SK-N-MC (cell line): ENCODE measurements around the gene ALDH3B2.
"Not testable (repeated sequence)": the region's sequence is repeated elsewhere in the genome, so short reads cannot be mapped to it uniquely, and the experiment has no call there.

Experiments
- DNase-seq: peaks from one replicate; pipeline ENCODE4 v3.0.0-alpha.2; 2011; ENCODE audit warnings: low read depth, low spot score
- H3K27ac ChIP-seq: fragments of 200-600 bp; sonication (generic); 2 replicates; pipeline ENCODE4 v1.5.1; 2016; ENCODE audit warnings: mixed run types
- H3K36me3 ChIP-seq: fragments of 200-600 bp; sonication (generic); 2 replicates; pipeline ENCODE4 v1.6.1; 2017; ENCODE audit warnings: antibody characterized with exemption, low read length, mixed read lengths; ENCODE audit not compliant: insufficient read depth
- H3K4me3 ChIP-seq: fragments of 200-600 bp; sonication (generic); 2 replicates; pipeline ENCODE4 v1.5.1; 2016
- H3K9ac ChIP-seq: fragments of 200-600 bp; sonication (generic); 2 replicates; pipeline ENCODE4 v1.8.0; 2017; ENCODE audit warnings: mixed run types, mixed read lengths; ENCODE audit not compliant: insufficient read length
- H3K9me3 ChIP-seq: fragments of 200-600 bp; sonication (generic); 2 replicates; pipeline ENCODE4 v1.6.1; 2017; ENCODE audit warnings: low read depth, mild to moderate bottlenecking, antibody characterized with exemption, low read length, moderate library complexity, mixed read lengths
- EZH2 ChIP-seq: fragments of 200-600 bp; sonication (generic); IDR thresholded peaks from one replicate; pipeline ENCODE4 v1.6.1; 2017; ENCODE audit warnings: antibody characterized with exemption
- FOXP2 ChIP-seq: optimal IDR thresholded peaks from 2 replicates; pipeline ENCODE3; 2011; ENCODE audit warnings: mild to moderate bottlenecking, moderate library complexity; ENCODE audit not compliant: insufficient read depth; ENCODE audit errors: extremely low read length, control extremely low read depth
- POLR2AphosphoS5 ChIP-seq: IDR thresholded peaks from 2 replicates; pipeline ENCODE4 v1.6.1; 2012; ENCODE audit warnings: mild to moderate bottlenecking, low read depth, low read length, borderline replicate concordance

ALDH3B2 gene, protein sequence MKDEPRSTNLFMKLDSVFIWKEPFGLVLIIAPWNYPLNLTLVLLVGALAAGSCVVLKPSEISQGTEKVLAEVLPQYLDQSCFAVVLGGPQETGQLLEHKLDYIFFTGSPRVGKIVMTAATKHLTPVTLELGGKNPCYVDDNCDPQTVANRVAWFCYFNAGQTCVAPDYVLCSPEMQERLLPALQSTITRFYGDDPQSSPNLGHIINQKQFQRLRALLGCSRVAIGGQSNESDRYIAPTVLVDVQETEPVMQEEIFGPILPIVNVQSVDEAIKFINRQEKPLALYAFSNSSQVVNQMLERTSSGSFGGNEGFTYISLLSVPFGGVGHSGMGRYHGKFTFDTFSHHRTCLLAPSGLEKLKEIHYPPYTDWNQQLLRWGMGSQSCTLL

DNA sequence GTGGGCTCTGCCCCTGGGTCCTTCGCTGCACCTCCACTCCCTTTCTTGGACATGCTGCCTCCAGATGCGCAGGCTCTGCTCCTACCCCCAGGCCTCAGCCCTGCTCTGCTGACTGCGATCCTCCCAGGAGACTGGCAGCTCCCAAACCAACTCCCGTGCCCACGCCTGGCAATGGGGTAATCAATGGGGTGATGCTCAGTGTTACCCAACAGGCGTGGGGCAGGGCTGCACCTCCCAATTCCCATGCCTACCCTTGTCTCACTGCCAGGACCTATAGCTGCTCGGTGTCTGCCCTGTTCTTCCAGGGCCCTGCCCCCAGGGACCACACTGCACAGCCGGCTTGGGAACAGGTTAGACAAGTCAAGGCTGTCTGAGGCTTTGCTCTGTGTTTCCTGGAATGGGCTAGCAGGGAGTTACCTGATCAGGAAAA, at the start of gene ALDH3B2:
Gene ALDH3B2 (minus strand): TSS at position 182 of the 430 bp plus-strand sequence. CDS start 7,688 bp downstream, outside the sequence.
- TF ChIP-seq POLR2AphosphoS5 (no peak), FOXP2 (no peak), EZH2 (peak; percentile 18)
- H3K4me3 ChIP-seq = no peak within 1 kb of the TSS
- H3K9me3 ChIP-seq = no peaks in the 10 kb centered on the region
- no peak within 1 kb of the TSS for H3K27ac ChIP-seq
- H3K36me3 ChIP-seq = no peaks in the 10 kb centered on the region
- no peak for DNase-seq
- no peak within 1 kb of the TSS for H3K9ac ChIP-seq

DNA sequence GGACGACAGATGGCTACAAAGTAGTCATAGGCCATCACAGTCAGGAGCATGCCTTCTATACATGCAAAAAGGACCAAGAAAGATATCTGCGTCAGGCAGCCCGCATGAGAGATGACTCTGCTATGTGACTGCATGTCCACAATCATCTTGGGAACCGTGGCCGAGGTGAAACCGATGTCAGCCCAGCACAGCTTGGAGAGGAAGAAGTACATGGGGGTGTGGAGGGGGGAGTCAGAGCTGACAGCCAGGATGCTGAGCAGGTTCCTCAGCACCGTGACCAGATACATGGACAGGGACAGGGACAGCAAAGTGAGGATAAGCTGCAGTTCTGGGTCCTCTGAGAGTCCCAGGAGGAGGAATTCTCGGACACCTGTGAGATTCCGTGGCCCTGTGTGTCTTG, 48.6 kb upstream of the ALDH3B2 start:
- not testable (repeated sequence) for H3K9me3 ChIP-seq, H3K4me3 ChIP-seq, H3K9ac ChIP-seq, H3K36me3 ChIP-seq, DNase-seq, H3K27ac ChIP-seq

DNA sequence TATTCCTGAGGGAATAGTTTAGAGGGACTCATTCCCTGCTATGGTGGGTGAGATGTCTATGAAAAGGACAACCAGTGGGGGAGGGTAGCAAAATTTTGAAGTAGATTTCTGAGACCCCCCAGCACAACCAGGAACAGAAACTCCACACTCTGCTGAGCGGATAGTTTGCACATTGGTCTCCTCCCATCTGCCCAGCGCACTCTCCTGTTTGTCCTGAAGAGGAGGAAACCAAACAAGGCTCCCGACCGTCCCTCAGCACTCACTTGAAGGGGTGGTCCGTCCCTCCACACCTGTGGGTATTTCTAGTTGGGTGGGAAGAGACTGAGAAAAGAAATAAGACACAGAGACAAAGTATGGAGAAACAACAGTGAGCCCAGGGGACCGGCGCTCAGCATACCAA, 41.8 kb upstream of the ALDH3B2 start:
- H3K4me3 ChIP-seq, H3K27ac ChIP-seq, H3K9me3 ChIP-seq, H3K36me3 ChIP-seq, DNase-seq, H3K9ac ChIP-seq: not testable (repeated sequence)

DNA sequence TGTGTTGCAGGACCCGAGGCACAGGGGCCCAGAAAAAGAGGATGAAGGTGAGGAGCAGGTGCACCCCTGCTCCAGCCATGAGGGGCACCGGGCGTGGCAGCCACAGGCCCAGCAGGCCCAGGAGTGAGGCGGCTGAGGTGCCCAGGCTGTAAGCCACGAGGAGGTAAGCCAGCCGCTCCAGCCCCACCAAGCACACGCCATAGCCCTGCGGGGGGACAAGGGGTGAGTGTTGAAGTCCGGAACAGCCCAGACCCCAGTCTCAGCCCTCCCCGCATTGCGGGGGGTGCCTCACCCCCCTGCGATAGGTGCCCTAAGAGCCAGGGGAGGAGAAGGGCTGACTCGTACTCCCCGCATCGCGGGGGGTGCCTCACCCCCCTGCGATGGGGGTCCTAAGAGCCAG, 41.4 kb upstream of the ALDH3B2 start:
- not testable (repeated sequence) for H3K9ac ChIP-seq, H3K27ac ChIP-seq, H3K36me3 ChIP-seq, H3K4me3 ChIP-seq, DNase-seq, H3K9me3 ChIP-seq

DNA sequence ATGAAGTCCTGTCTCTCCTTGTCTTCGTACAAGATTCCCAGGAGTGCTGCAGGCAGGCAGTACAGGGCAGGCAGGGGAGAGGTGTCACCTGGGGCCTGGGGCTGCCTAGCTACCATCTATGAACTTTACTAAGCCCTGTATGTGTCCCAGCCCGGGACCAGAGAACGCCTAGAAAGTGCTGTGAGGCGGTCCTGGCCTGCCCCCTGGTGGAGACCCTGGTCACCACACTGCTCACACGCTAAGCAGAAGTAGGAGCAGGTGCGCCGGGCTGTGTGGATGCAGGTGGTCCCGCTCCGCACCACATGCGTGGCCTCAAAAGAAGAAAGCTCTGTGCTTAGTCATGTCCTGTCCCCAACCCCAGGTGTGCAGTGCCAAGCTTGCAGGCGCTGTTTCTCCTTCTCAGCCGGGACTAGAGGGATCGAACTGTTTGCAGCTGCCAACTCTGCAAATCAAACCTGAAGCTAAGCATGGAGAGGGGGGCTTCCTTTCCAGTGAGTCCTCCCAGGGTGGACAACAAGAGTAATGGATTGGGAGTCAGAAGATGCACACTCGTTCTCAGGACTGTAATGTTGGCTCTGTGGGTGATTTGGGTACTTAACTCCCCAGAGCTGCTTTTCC, 39.6 kb upstream of the ALDH3B2 start:
- H3K4me3 ChIP-seq, H3K27ac ChIP-seq: not testable (repeated sequence)

DNA sequence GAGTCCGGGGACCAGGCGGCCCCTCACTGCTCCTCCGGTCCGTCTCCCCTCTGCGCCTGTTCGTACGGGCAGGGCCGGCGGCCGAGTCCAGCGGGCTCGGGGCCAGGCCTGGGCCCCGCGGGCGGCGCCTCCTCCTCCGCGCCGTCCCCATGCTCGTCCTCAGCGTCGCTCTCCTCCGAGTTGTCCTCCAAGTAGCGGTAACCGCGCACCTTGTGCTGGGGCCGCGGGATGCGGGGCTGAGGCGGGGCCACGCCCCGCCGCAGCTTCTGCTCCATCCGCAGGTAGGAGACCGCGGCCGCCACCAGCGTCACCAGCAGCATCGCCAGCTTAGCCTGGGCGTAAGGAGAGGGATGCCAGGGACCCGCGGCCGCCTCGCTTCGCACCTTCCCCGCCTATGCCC, 37.3 kb upstream of the ALDH3B2 start:
- not testable (repeated sequence) for DNase-seq, H3K4me3 ChIP-seq, H3K36me3 ChIP-seq, H3K9me3 ChIP-seq, H3K9ac ChIP-seq, H3K27ac ChIP-seq

More for the DNA sequence above, 39.6 kb upstream of the ALDH3B2 start:
- H3K36me3 ChIP-seq, DNase-seq, H3K9me3 ChIP-seq, H3K9ac ChIP-seq: not testable (repeated sequence)

DNA sequence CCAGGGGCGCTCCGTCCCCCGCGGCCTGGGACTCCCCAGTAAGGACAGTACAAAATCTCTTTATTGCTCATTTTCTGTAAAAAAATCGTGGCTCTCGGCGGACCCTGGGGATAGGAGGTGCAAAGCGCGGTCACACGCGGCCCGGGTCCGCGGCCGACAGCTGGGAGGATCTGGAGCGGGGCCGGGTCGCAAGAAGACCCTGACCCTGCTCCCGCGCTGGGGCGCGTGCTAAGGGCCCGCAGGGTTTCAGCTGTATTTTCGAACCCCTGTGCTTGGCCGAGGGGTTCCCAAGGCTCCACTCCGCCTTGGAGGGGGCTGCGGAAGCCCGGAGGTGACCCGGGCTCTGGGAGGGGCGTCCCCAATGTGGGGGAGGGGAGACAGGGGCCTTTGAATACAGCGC, 36.8 kb upstream of the ALDH3B2 start:
- not testable (repeated sequence) for H3K9me3 ChIP-seq, H3K27ac ChIP-seq, H3K36me3 ChIP-seq, H3K9ac ChIP-seq, DNase-seq, H3K4me3 ChIP-seq

DNA sequence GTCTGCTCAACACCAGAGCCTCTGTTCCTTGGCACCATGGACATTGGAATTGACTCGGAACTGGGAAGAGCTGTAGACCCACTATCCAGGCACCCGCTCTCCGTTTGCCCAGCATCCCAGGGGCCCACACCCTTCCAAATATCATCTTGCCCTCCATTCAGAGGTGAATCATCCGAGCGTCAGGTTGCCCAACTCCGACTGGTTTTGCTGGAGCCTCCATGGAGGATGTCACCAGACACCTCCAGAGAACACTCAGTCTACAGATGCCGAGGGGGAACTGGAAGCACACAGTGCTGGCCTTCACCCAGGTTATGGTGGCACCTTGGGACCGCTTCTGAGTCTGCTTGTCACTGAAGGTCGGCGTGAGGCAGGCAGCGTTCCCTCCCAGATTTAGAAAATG, 35.4 kb upstream of the ALDH3B2 start:
- H3K9ac ChIP-seq, DNase-seq, H3K9me3 ChIP-seq, H3K27ac ChIP-seq, H3K4me3 ChIP-seq, H3K36me3 ChIP-seq: not testable (repeated sequence)

DNA sequence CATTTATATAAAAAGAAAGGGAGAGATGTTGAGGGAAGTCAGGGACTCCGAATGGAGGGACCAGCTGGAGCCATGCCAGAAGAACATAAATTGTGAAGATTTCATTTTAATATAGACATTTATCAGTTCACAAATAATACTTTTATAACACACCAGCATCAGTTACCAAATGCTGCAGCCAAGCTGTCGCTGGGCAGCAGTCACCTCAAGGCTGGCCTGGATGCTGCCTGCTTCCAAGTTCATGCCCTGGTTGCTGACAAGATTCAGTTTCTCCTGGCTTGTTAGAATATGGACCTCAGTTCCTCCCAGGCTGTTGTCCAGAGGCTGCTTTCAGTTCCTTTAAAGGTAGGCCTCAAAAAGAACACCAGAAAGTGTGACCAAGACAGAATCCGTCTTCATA, 30.8 kb upstream of the ALDH3B2 start:
- Histone ChIP-seq H3K9me3 (no peaks in the 10 kb centered on the region), H3K27ac (no peak overlapping the region), H3K36me3 (no peaks in the 10 kb centered on the region), H3K9ac (no peak overlapping the region), H3K4me3 (no peak overlapping the region)
- no peak for DNase-seq
- no peak for TF ChIP-seq EZH2
- no peak for TF ChIP-seq FOXP2
- no peak for TF ChIP-seq POLR2AphosphoS5

DNA sequence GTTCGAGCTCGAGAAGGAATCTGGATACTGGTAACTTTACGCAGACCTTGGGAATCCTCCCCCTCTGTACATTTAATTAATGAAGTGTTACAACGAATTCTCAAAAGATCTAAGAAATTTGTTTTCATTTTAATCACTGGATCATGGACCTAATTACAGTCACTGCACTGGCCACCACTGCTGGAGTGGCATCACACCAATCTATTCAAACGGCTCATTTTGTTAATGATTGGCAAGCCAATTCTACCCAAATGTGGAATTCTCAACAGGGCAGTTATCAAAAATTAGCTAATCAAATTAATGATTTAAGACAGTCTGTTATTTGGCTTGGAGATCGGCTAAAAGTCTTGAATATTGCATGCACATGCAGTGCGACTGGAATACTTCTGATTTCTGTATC, 30.1 kb upstream of the ALDH3B2 start:
- Histone ChIP-seq H3K27ac (no peak overlapping the region), H3K9me3 (no peaks in the 10 kb centered on the region), H3K4me3 (no peak overlapping the region), H3K36me3 (no peaks in the 10 kb centered on the region), H3K9ac (no peak overlapping the region)
- TF ChIP-seq EZH2 (no peak), FOXP2 (no peak), POLR2AphosphoS5 (no peak)
- DNase-seq = no peak

DNA sequence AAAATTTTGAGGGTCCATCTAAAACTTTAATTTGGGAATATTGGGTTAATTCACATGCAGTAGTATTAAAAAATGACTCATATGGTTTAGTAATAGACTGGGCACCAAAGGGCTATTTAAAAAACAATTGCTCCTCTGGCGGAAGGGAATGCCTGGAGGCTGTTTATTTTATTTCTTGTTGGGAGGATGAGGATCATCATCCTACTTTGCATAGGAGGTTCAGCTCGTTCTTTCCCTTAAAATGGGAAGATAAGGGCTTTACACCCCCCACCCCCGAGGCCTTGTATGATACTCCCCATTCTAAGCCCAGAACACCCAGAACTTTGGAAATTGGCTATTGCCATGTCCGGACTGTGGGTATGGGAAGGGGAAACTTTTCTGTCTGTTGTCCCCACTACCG, 29.3 kb upstream of the ALDH3B2 start:
- H3K27ac ChIP-seq, H3K4me3 ChIP-seq, H3K9me3 ChIP-seq, H3K36me3 ChIP-seq, DNase-seq, H3K9ac ChIP-seq: not testable (repeated sequence)
